Measurements from ENCODE around the gene MATN1.

The MATN1 gene

DNA sequence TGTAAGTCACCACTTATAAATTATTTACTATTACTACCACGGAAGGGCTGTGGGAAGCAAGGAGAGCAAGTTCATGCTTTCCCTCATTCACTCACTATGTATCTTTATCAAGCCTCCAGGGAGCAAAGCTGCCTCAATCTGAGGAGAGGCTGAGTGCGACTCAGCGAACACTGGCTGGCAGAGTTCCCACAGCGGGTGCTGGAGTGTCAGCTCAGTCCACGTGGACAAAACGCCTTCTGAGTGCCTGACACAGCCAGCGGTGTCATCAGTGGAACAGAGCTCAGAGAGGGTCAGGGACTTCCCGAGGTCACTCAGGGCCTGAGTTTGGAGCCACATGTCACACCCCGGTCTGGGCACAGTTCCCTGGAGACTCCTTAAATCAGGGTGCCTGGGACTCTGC, 16.9 kb downstream of the MATN1 start:
- Histone ChIP-seq H3K27ac (no peak overlapping the region), H3K4me3 (no peak overlapping the region), H3K36me3 (no peaks in the 10 kb centered on the region), H3K9me3 (no peaks in the 10 kb centered on the region), H3K4me1 (peaks cover 0 to 4% (median 2%) of the 10 kb centered on the region in 4 donors), H3K27me3 (peaks cover 0 to 37% of the 10 kb centered on the region in 2 donors)
- peak; percentile 54 to 80 for DNase-seq
- TF ChIP-seq CTCF (IDR thresholded peaks at IDR 0.05), result no peak
- intact Hi-C loops (cut with DNase I; ENCODE audit: low total_unique reads), result no loop called here

DNA sequence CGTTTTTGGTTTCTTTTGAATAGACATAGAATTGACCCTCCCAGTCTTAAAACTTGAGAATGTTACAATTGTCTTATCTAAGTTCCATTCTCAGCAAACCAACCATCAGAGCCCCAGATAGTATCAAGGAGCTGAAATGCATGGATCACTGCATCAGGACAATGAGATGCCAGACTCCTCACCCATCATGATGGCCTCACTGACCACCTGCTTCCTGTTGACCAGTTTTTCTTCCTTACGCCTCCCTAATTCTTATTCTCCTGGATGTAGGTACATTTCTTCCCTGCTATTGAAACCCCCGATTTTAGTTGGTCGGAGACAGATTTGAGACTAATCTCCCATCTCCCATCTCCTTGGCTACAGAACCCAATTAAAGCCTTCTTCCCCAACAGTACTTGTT, 17.7 kb downstream of the MATN1 start:
- H3K27ac ChIP-seq, result no peak overlapping the region
- no peaks in the 10 kb centered on the region for H3K9me3 ChIP-seq
- peaks cover 0 to 37% of the 10 kb centered on the region in 2 donors for H3K27me3 ChIP-seq
- intact Hi-C loops (cut with DNase I; ENCODE audit: low total_unique reads), result no loop called here
- no peaks in the 10 kb centered on the region for H3K36me3 ChIP-seq
- no peak overlapping the region for H3K4me3 ChIP-seq
- H3K4me1 ChIP-seq, result peaks cover 0 to 4% (median 2%) of the 10 kb centered on the region in 4 donors
- DNase-seq, result no peak
- no peak for TF ChIP-seq CTCF (IDR thresholded peaks at IDR 0.05)

DNA sequence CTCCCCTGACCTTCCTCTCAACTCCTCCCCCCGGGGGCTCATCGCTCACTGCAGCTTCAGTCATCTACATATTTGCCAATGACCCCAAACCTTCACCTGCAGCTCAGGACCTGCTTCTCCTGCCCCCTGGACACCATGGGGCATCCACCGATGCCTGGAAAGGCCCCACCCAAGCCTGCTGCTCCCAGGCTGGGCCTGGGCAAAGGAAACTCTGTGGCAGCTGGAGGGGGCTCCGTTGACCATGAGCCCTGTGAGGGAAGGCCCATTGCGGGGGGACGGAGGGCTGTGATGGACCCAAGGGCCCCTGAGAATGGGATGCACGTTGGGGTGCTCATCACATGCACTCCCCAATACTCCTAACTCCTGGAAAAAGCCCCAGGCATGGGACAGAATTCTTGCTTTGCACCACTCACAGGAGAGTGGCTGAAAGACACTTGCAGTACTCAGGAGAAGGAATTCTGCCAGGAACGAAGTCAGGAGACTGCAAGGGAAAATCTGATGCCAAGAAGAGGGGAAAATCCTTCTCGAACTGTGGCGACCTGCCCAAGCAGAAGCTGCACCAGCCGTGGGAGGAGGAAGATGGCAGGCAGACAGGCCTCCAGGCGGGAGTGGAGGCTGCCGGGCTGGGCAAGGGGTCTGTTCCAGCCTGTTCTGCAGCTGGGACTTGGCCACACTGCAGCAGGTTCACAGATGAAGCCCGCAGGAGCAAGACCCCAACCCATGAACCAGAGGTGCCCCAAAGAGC, 18.4 kb downstream of the MATN1 start:
- peak in 1 of 2 donors; percentile 33 for DNase-seq
- Histone ChIP-seq H3K36me3 (no peaks in the 10 kb centered on the region), H3K27me3 (peaks cover 0 to 37% of the 10 kb centered on the region in 2 donors), H3K4me3 (no peak overlapping the region), H3K9me3 (no peaks in the 10 kb centered on the region), H3K27ac (no peak overlapping the region), H3K4me1 (peaks cover 0 to 4% (median 2%) of the 10 kb centered on the region in 4 donors)
- no peak for TF ChIP-seq CTCF (IDR thresholded peaks at IDR 0.05)
- intact Hi-C loops (cut with DNase I; ENCODE audit: low total_unique reads), result no loop called here

DNA sequence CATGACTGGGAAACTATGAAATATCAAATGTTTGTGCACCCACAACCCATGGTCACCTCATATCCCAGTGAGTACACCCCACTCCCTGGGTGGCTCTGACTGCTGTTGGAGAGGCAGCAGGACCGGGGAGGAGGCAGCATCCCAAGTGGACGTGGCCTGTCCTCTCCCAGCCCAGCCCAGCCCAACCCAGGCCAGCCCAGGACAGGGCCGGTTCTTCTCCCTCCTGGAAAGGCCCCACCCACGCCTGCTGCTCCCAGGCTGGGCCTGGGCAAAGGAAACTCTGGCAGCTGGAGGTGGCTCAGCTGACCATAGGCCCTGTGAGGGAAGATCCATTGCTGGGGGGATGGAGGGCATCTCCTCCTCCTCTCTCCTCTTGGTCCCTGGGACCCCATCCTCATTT, 19.1 kb downstream of the MATN1 start:
- H3K36me3 ChIP-seq, result no peaks in the 10 kb centered on the region
- H3K4me3 ChIP-seq, result no peak overlapping the region
- no peak for TF ChIP-seq CTCF (IDR thresholded peaks at IDR 0.05)
- H3K27ac ChIP-seq, result no peak overlapping the region
- H3K9me3 ChIP-seq, result no peaks in the 10 kb centered on the region
- intact Hi-C loops (cut with DNase I; ENCODE audit: low total_unique reads), result no loop called here
- peaks cover 0 to 4% (median 2%) of the 10 kb centered on the region in 4 donors for H3K4me1 ChIP-seq
- H3K27me3 ChIP-seq, result peaks cover 0 to 38% of the 10 kb centered on the region in 2 donors
- DNase-seq, result peak; percentile 64 to 85

DNA sequence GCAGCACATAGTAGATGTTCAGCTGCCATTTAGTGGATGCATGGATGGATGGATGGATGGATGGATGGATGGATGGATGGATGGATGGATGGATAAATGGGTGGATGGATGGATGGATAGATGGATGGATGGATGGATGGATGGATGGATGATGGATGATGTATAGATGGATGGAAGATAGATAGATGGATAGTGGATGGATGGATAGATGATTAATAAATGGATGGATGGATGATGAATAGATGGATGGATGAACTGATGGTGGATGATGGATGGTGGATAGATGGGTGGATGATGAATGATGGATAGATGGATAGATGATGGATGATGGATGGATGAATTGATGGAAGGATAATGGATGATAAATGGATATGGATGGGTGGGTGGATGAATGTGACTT, 20.6 kb downstream of the MATN1 start:
- Histone ChIP-seq H3K36me3 (no peaks in the 10 kb centered on the region), H3K4me1 (peaks cover 0 to 4% (median 2%) of the 10 kb centered on the region in 4 donors), H3K27ac (no peak overlapping the region), H3K9me3 (no peaks in the 10 kb centered on the region), H3K4me3 (no peak overlapping the region), H3K27me3 (peaks cover 0 to 37% of the 10 kb centered on the region in 2 donors)
- intact Hi-C loops (cut with DNase I; ENCODE audit: low total_unique reads), result no loop called here
- no peak for TF ChIP-seq CTCF (IDR thresholded peaks at IDR 0.05)
- DNase-seq, result no peak
